HCT116 (cell line): ENCODE data around the gene PPEF2. TPM values are rescaled to one million over a fixed set of nuclear protein-coding genes. Genes with fewer than 3 reads are reported as not detected.

Experiments
- ATAC-seq: fragments of 200-7000 bp; cut with Tn5 transposase; 2 replicates; pipeline ENCODE4 v1.9.1; 2020; ENCODE audit warnings: mild to moderate bottlenecking, moderate library complexity
- BruUV-seq: library from RNA; stranded (reverse); fragments of 400-500 nt; replicated peaks from 2 replicates; lab custom pipeline; 2021; lab: Mats Ljungman, UMichigan
- CTCF ChIA-PET: fragments of 300-600 bp; sonication (Branson Sonifier 250); formaldehyde crosslinking; loops from one replicate; lab custom pipeline; 2021; ENCODE audit warnings: antibody characterized with exemption; lab: Charles Lee
- POLR2A ChIA-PET: fragments of 300-600, 350-600 bp; sonication (Branson Sonifier 250); formaldehyde crosslinking; loops from one replicate; lab custom pipeline; 2021; ENCODE audit warnings: antibody characterized with exemption; lab: Charles Lee
- RAD21 ChIA-PET, 2 experiments: fragments of 300-600 bp; sonication (Branson Sonifier 250); formaldehyde crosslinking; loops; one replicate each; lab custom pipeline; 2023; ENCODE audit warnings: low total read pairs in 2 of 2; ENCODE audit not compliant: uncharacterized antibody in 2 of 2, unreplicated experiment in 2 of 2, low non-redundant PET in 1 of 2; lab: Charles Lee
- DNase-seq: peaks from one replicate; pipeline ENCODE4 v3.0.0-alpha.2; 2010; ENCODE audit warnings: low read depth, low spot score
- H2AFZ ChIP-seq: fragments of 200-600 bp; shearing (Covaris generic), sonication (generic); 2 replicates; pipeline ENCODE4 v1.6.1; 2017; ENCODE audit warnings: low read depth, mixed run types, mixed read lengths, antibody characterized with exemption, low read length; ENCODE audit not compliant: poor library complexity, severe bottlenecking
- H3K27ac ChIP-seq: 2 replicates; pipeline ENCODE4 v1.5.1; 2012; ENCODE audit warnings: low read depth, low read length
- H3K27me3 ChIP-seq: fragments of 200-600 bp; sonication (generic); 2 replicates; pipeline ENCODE4 v1.6.1; 2016; ENCODE audit warnings: mixed run types, low read length, mixed read lengths; ENCODE audit not compliant: insufficient read depth
- H3K36me3 ChIP-seq, 2 experiments: fragments of 200-500 bp in 1 of 2; fragments of 200-600 bp in 1 of 2; sonication (Bioruptor generic) in 1 of 2; sonication (generic) in 1 of 2; 2 replicates each; pipeline versions ENCODE4 v1.5.1 to v1.6.1; 2014 to 2016; ENCODE audit warnings: low read length in 2 of 2, inconsistent platforms in 1 of 2, mixed read lengths in 1 of 2, mixed run types in 1 of 2; ENCODE audit not compliant: insufficient read depth in 2 of 2, control insufficient read depth in 1 of 2
- H3K4me1 ChIP-seq, 2 experiments: fragments of 200-600 bp in 1 of 2; sonication (generic) in 1 of 2; 2 replicates each; pipeline versions ENCODE4 v1.5.1 to v1.6.1; 2012 to 2017; ENCODE audit warnings: low read length in 2 of 2, inconsistent platforms in 1 of 2, mild to moderate bottlenecking in 1 of 2, mixed read lengths in 1 of 2, mixed run types in 1 of 2, moderate library complexity in 1 of 2; ENCODE audit not compliant: insufficient read depth in 2 of 2, control insufficient read depth in 1 of 2
- H3K4me2 ChIP-seq: fragments of 200-600 bp; sonication (generic); 2 replicates; pipeline ENCODE4 v1.6.1; 2017; ENCODE audit warnings: mixed run types, low read length, mixed read lengths
- H3K4me3 ChIP-seq, 2 experiments: fragments of 200-600 bp in 1 of 2; sonication (generic) in 1 of 2; replicated peaks in 1 of 2; 2 replicates each; pipeline ENCODE4 v1.5.1; 2011 to 2016; ENCODE audit warnings: low read length in 2 of 2, control low read depth in 1 of 2, low read depth in 1 of 2, mild to moderate bottlenecking in 1 of 2, mixed read lengths in 1 of 2, mixed run types in 1 of 2
- H3K79me2 ChIP-seq: fragments of 200-600 bp; sonication (generic); 2 replicates; pipeline ENCODE4 v1.6.1; 2017; ENCODE audit warnings: mild to moderate bottlenecking, mixed run types, low read length, moderate library complexity, mixed read lengths; ENCODE audit not compliant: insufficient read depth
- H3K9ac ChIP-seq: fragments of 200-600 bp; sonication (generic); 2 replicates; pipeline ENCODE4 v1.6.1; 2016; ENCODE audit warnings: low read length, mixed read lengths
- H3K9me2 ChIP-seq: fragments of 200-600 bp; sonication (generic), shearing (Covaris generic); 2 replicates; pipeline ENCODE4 v1.6.1; 2017; ENCODE audit warnings: mixed run types, mild to moderate bottlenecking, moderate library complexity; ENCODE audit not compliant: insufficient read depth
- H3K9me3 ChIP-seq, 2 experiments: fragments of 200-500 bp in 1 of 2; fragments of 200-600 bp in 1 of 2; sonication (Bioruptor generic) in 1 of 2; sonication (generic) in 1 of 2; 2 replicates each; pipeline ENCODE4 v1.6.1; 2014 to 2017; ENCODE audit warnings: low read length in 2 of 2, mixed read lengths in 2 of 2, inconsistent platforms in 1 of 2, low read depth in 1 of 2, mild to moderate bottlenecking in 1 of 2, mixed run types in 1 of 2, moderate library complexity in 1 of 2; ENCODE audit not compliant: control insufficient read depth in 1 of 2, insufficient read depth in 1 of 2
- H4K20me1 ChIP-seq: fragments of 200-600 bp; sonication (generic), shearing (Covaris generic); 2 replicates; pipeline ENCODE4 v1.6.1; 2017; ENCODE audit warnings: mixed run types, mild to moderate bottlenecking, moderate library complexity; ENCODE audit not compliant: insufficient read depth
- CBX3 ChIP-seq: IDR thresholded peaks from 2 replicates; pipeline ENCODE4 v1.6.1; 2012; ENCODE audit warnings: low read depth
- EGR1 ChIP-seq: IDR thresholded peaks from 2 replicates; pipeline ENCODE4 v1.6.1; 2012; ENCODE audit warnings: low read depth
- ELF1 ChIP-seq: IDR thresholded peaks from 2 replicates; pipeline ENCODE4 v1.6.1; 2012; ENCODE audit warnings: low read depth, borderline replicate concordance
- FOSL1 ChIP-seq: IDR thresholded peaks from 2 replicates; pipeline ENCODE4 v1.6.1; 2012; ENCODE audit warnings: low read depth
- JUND ChIP-seq: IDR thresholded peaks from 2 replicates; pipeline ENCODE4 v1.6.1; 2012
- POLR2A ChIP-seq: IDR thresholded peaks from 2 replicates; pipeline ENCODE4 v1.7.0; 2011; ENCODE audit warnings: borderline replicate concordance; ENCODE audit not compliant: insufficient read depth, insufficient read length; ENCODE audit errors: extremely low read depth
- RAD21 ChIP-seq: IDR thresholded peaks from 2 replicates; pipeline ENCODE4 v1.6.1; 2012; ENCODE audit warnings: low read depth, mild to moderate bottlenecking
- SIN3A ChIP-seq: IDR thresholded peaks from 2 replicates; pipeline ENCODE4 v1.6.1; 2012; ENCODE audit warnings: low read depth
- SP1 ChIP-seq: IDR thresholded peaks from 2 replicates; pipeline ENCODE4 v1.6.1; 2012; ENCODE audit warnings: low read depth
- TCF7L2 ChIP-seq: IDR thresholded peaks from 2 replicates; pipeline ENCODE4 v1.7.0; 2011; ENCODE audit warnings: borderline replicate concordance, inconsistent platforms; ENCODE audit not compliant: insufficient read depth, insufficient read length; ENCODE audit errors: extremely low read depth
- YY1 ChIP-seq: IDR thresholded peaks from 2 replicates; pipeline ENCODE4 v1.6.1; 2011; ENCODE audit warnings: low read length, low read depth, moderate library complexity, mild to moderate bottlenecking; ENCODE audit not compliant: insufficient replicate concordance; ENCODE audit errors: extremely low read depth
- ZBTB33 ChIP-seq: IDR thresholded peaks from 2 replicates; pipeline ENCODE4 v1.6.1; 2011; ENCODE audit warnings: mild to moderate bottlenecking, low read length, moderate library complexity; ENCODE audit not compliant: insufficient replicate concordance; ENCODE audit errors: extremely low read depth
- intact Hi-C: fragments of 100-400 bp; cut with micrococcal nuclease; formaldehyde crosslinking; loops from 2 replicates; pipeline ENCODE4 v1.10.0; 2022
- total RNA-seq: library from RNA; stranded (reverse); gene quantifications from one replicate; pipeline ENCODE4 v1.2.1, GENCODE V29; 2021; ENCODE audit not compliant: unreplicated experiment
- TF ChIP-seq, protein P1 (sequence below): IDR thresholded peaks from 2 replicates; pipeline ENCODE4 v1.6.1; 2012

The PPEF2 gene
- total RNA-seq, 1 experiment from 2014 or later: not detected

- no TSS peak for BruUV-seq
- H2AFZ ChIP-seq: no peak overlapping the region
- H3K9me2 ChIP-seq: no peaks in the 10 kb centered on the region
- POLR2A ChIA-PET: no interaction called here
- DNase-seq: no peak
- RAD21 ChIA-PET: no interaction called here
- peaks cover 0 to 21% of the 10 kb centered on the region in 2 experiments; a peak in 2 of 4 replicates for H3K4me1 ChIP-seq
- no peaks in the 10 kb centered on the region for H3K36me3 ChIP-seq
- H4K20me1 ChIP-seq: no peaks in the 10 kb centered on the region
- no peaks in the 10 kb centered on the region for H3K9me3 ChIP-seq
- no peaks in the 10 kb centered on the region for H3K79me2 ChIP-seq
- intact Hi-C loops: loop anchor here (10.0 kb wide), 1 partner anchor 189 kb away; no protein-coding TSS in a partner anchor
- H3K27me3 ChIP-seq: no peaks in the 10 kb centered on the region
- CTCF ChIA-PET: no interaction called here
- TF ChIP-seq SP1 (no peak), TCF7L2 (no peak), FOSL1 (no peak), CBX3 (no peak), RAD21 (no peak), ELF1 (no peak), POLR2A (no peak), EGR1 (no peak), JUND (no peak), ZBTB33 (no peak), SIN3A (no peak), YY1 (no peak)
- TF ChIP-seq, protein P1, sequence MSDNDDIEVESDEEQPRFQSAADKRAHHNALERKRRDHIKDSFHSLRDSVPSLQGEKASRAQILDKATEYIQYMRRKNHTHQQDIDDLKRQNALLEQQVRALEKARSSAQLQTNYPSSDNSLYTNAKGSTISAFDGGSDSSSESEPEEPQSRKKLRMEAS: no peak
- TF ChIP-seq, all 23 proteins: peak for 0
- Histone ChIP-seq H3K4me3 (no peak overlapping the region), H3K9ac (no peak overlapping the region), H3K27ac (no peak overlapping the region), H3K4me2 (no peak overlapping the region)
- no peak for ATAC-seq
These were observed 58.0 kb downstream of the PPEF2 start for GRCh38 chr4:75844151-75844662.
